ENCODE data around the gene IGF2BP2. TPM values are rescaled to one million over a fixed set of nuclear protein-coding genes. Genes with fewer than 3 reads are reported as not detected.
"Not testable (repeated sequence)": the region's sequence is repeated elsewhere in the genome, so short reads cannot be mapped to it uniquely, and the experiment has no call there.

The IGF2BP2 gene
- total and polyA plus RNA-seq, 10 donors = 1.1 to 21.1 (median 12.0) TPM

DNA sequence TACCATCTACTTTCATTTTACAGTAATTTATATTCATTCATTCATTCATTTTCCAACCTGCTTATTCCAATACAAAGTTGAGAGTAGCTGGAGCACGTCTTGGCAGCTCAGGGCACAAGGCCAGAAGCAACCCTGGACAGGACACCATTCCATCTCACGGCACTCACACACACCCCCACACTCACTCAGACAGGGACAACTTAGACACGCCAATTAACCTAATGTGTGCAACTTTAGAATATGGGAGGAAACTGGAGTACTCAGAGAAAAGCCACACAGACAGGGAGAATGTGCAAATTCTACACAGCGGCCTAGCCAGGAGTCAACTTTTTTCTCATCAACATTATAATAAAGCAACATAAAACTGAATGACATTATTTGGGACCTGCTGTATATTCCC, 46.7 kb downstream of the IGF2BP2 start:
- 80 to 94% (median 85%) methylated on average over 4 of the region's 4 CpGs for whole genome bisulfite sequencing, 5 donors
- H3K27me3 ChIP-seq (replicated peaks in 1 of 7) = no peaks in the 10 kb centered on the region
- intact Hi-C loops (cut with DNase I; ENCODE audit: low total_unique reads) = no loop called here

DNA sequence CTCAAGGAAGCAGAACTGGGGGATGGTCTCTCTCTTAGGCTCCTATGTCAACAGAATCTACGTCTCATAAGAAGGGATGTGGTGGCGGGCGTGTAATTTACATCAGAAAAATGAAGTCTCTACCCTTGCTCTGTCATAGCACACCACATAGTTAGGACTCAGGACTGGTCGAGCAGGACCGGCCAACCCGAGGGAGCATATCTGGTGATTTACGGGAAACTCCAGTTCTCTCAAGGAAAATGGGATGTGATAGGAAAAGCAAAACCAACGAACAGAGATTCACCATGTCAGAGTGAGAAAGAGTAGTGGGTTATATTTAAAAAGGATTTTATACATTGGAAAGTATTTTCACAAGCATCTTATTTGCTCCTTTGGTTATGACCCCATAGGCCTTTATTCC, 54.7 kb downstream of the IGF2BP2 start:
- TF ChIP-seq, protein P1, sequence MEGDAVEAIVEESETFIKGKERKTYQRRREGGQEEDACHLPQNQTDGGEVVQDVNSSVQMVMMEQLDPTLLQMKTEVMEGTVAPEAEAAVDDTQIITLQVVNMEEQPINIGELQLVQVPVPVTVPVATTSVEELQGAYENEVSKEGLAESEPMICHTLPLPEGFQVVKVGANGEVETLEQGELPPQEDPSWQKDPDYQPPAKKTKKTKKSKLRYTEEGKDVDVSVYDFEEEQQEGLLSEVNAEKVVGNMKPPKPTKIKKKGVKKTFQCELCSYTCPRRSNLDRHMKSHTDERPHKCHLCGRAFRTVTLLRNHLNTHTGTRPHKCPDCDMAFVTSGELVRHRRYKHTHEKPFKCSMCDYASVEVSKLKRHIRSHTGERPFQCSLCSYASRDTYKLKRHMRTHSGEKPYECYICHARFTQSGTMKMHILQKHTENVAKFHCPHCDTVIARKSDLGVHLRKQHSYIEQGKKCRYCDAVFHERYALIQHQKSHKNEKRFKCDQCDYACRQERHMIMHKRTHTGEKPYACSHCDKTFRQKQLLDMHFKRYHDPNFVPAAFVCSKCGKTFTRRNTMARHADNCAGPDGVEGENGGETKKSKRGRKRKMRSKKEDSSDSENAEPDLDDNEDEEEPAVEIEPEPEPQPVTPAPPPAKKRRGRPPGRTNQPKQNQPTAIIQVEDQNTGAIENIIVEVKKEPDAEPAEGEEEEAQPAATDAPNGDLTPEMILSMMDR (IDR thresholded peaks at IDR 0.05 in 8 of 11, conservative IDR thresholded peaks at IDR 0.05 in 3 of 11) = no peak
- TF ChIP-seq POLR2A (IDR thresholded peaks at IDR 0.05) = no peak
- no peak for TF ChIP-seq POLR2AphosphoS5 (IDR thresholded peaks at IDR 0.05)
- Histone ChIP-seq H3K27ac (no peak overlapping the region), H3K4me1 (peaks cover 0 to 24% (median 9%) of the 10 kb centered on the region in 6 donors), H3K9me3 (no peaks in the 10 kb centered on the region), H3K4me3 (no peak overlapping the region), H3K36me3 (no peaks in the 10 kb centered on the region), H3K27me3 (replicated peaks in 1 of 7) (no peaks in the 10 kb centered on the region)
- DNase-seq = no peak
- intact Hi-C loops (cut with DNase I; ENCODE audit: low total_unique reads) = no loop called here
- 86 to 94% (median 88%) methylated on average over 8 of the region's 8 CpGs for WGBS, 5 donors

More for the DNA sequence above, 46.7 kb downstream of the IGF2BP2 start:
- no peak for TF ChIP-seq POLR2A (IDR thresholded peaks at IDR 0.05)
- TF ChIP-seq, protein P1 (IDR thresholded peaks at IDR 0.05 in 8 of 11, conservative IDR thresholded peaks at IDR 0.05 in 3 of 11) = no peak
- no peak for TF ChIP-seq POLR2AphosphoS5 (IDR thresholded peaks at IDR 0.05)
- peaks cover 0 to 3% (median 0%) of the 10 kb centered on the region in 6 donors for H3K4me1 ChIP-seq
- H3K4me3 ChIP-seq = no peak overlapping the region
- H3K36me3 ChIP-seq = no peaks in the 10 kb centered on the region
- no peaks in the 10 kb centered on the region for H3K9me3 ChIP-seq
- DNase-seq = no peak
- H3K27ac ChIP-seq = no peak overlapping the region

DNA sequence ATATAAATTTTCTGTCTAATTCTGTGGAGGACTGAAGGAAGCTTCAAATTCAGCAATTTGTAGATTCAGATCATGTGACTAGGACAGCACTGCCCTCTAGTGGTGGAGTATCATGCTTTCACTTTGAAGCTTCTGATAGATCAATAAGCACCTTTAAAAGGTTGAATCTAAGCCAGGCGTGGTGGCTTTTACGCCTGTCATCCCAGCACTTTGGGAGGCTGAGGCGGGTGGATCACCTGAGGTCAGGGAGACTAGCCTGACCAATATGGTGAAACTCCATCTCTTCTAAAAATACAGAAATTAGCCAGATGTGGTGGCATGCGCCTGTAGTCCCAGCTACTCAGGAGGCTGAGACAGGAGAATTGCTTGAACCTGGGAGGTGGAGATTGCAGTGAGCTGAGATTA, 56.3 kb downstream of the IGF2BP2 start:
- H3K4me1 ChIP-seq = peaks cover 0 to 39% (median 16%) of the 10 kb centered on the region in 6 donors
- intact Hi-C loops (cut with DNase I; ENCODE audit: low total_unique reads) = loop anchor here (2.0 kb wide), 1 partner anchor 108 kb away; no protein-coding TSS in a partner anchor
- TF ChIP-seq, protein P1 (IDR thresholded peaks at IDR 0.05 in 8 of 11, conservative IDR thresholded peaks at IDR 0.05 in 3 of 11) = peak; percentile 25 to 83 (median 75)
- H3K36me3 ChIP-seq; DNase-seq; H3K4me3 ChIP-seq; H3K27ac ChIP-seq; H3K27me3 ChIP-seq (replicated peaks in 1 of 7); H3K9me3 ChIP-seq: not testable (repeated sequence)
- WGBS, 5 donors = 66 to 76% (median 71%) methylated on average over 4 of the region's 4 CpGs

DNA sequence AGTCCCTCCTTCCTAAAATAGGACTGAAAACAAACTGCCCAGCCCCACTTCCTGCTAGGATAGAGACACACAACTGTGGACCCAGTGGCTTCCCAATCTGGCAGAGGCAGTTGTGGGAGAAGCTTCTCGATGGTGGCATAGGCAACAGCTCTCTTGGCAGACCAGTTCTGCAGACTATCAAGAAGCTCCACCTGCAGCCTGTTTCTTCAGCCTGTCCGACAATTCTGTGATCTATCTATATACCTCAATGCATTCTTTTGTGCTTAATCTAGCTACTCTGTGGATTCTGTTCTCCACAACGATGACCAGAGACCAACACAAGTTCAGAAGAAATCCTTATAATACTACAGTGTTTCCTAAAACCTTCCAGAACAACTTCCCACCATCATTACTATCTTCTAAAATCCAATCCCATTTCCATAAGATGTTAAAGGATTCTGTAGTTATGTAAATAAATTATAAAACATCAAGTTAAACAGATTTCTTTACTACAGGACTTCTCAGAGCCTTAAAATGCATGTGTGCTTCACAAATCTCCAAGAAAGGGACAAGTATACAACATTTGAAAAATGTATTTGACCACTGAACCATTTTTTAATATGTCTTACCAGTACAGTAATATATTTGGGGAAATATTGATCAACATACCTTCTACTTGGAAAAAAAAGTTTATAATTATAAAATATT, 57.7 kb downstream of the IGF2BP2 start:
- Histone ChIP-seq H3K4me1 (peaks cover 0 to 45% (median 18%) of the 10 kb centered on the region in 6 donors), H3K36me3 (no peaks in the 10 kb centered on the region), H3K9me3 (no peaks in the 10 kb centered on the region), H3K4me3 (no peak overlapping the region), H3K27me3 (replicated peaks in 1 of 7) (no peaks in the 10 kb centered on the region), H3K27ac (peak overlapping the region in 3 of 8 donors; percentile 22 to 54 (median 47))
- TF ChIP-seq, protein P1 (IDR thresholded peaks at IDR 0.05 in 8 of 11, conservative IDR thresholded peaks at IDR 0.05 in 3 of 11) = no peak
- TF ChIP-seq POLR2AphosphoS5 (IDR thresholded peaks at IDR 0.05) = no peak
- no peak for TF ChIP-seq POLR2A (IDR thresholded peaks at IDR 0.05)
- DNase-seq = no peak
- WGBS, 5 donors = 51 to 68% (median 55%) methylated on average over 3 of the region's 3 CpGs
- intact Hi-C loops (cut with DNase I; ENCODE audit: low total_unique reads) = no loop called here
